HEK293 (cell line): Measurements from ENCODE around the gene MRPS18A.

ENCODE experiments used
- GLI2 ChIP-seq: fragments of 450-650 bp; formaldehyde crosslinking; IDR thresholded peaks from 2 replicates; pipeline ENCODE4; 2017; ENCODE audit warnings: missing biosample characterization, missing genetic modification characterization, low read depth, borderline replicate concordance
- GLIS2 ChIP-seq: fragments of 450-650 bp; formaldehyde crosslinking; IDR thresholded peaks from 2 replicates; pipeline ENCODE4 v1.5.1; 2016; ENCODE audit warnings: missing biosample characterization, missing genetic modification characterization
- HOXD13 ChIP-seq: sonication (generic); formaldehyde crosslinking; IDR thresholded peaks from 2 replicates; pipeline ENCODE4 v1.8.0; 2022; ENCODE audit warnings: missing genetic modification reagents, borderline replicate concordance
- MEIS1 ChIP-seq: sonication (generic); formaldehyde crosslinking; IDR thresholded peaks from 2 replicates; pipeline ENCODE4 v1.8.1; 2022; ENCODE audit warnings: missing genetic modification reagents, mild to moderate bottlenecking, borderline replicate concordance
- SP2 ChIP-seq: fragments of 450-650 bp; formaldehyde crosslinking; IDR thresholded peaks from 2 replicates; pipeline ENCODE4 v1.5.1; 2016; ENCODE audit warnings: missing biosample characterization, missing genetic modification characterization
- SP3 ChIP-seq: fragments of 450-650 bp; formaldehyde crosslinking; IDR thresholded peaks from 2 replicates; pipeline ENCODE4 v1.5.1; 2016; ENCODE audit warnings: missing biosample characterization, missing genetic modification characterization
- TRIM28 ChIP-seq: IDR thresholded peaks from 2 replicates; pipeline ENCODE4 v1.6.1; 2011; ENCODE audit warnings: low read length, control low read depth, borderline replicate concordance
- YY1 ChIP-seq: fragments of 450-650 bp; formaldehyde crosslinking; IDR thresholded peaks from 2 replicates; pipeline ENCODE4 v1.5.1; 2018; ENCODE audit warnings: missing biosample characterization, missing genetic modification characterization
- YY2 ChIP-seq: fragments of 450-650 bp; formaldehyde crosslinking; IDR thresholded peaks from 2 replicates; pipeline ENCODE4 v1.5.1; 2016; ENCODE audit warnings: missing biosample characterization, missing genetic modification characterization
- ZBTB20 ChIP-seq: fragments of 450-650 bp; formaldehyde crosslinking; IDR thresholded peaks from 2 replicates; pipeline ENCODE4 v1.5.1; 2016; ENCODE audit warnings: missing biosample characterization, missing genetic modification characterization
- ZBTB8A ChIP-seq: fragments of 450-650 bp; formaldehyde crosslinking; IDR thresholded peaks from 2 replicates; pipeline ENCODE4 v1.5.1; 2016; ENCODE audit warnings: missing biosample characterization, missing genetic modification characterization
- ZFP69B ChIP-seq: fragments of 450-650 bp; formaldehyde crosslinking; IDR thresholded peaks from 2 replicates; pipeline ENCODE4 v1.5.1; 2016; ENCODE audit warnings: missing biosample characterization, missing genetic modification characterization
- ZNF10 ChIP-seq: fragments of 450-650 bp; formaldehyde crosslinking; IDR thresholded peaks from 2 replicates; pipeline ENCODE4 v1.5.1; 2017; ENCODE audit warnings: missing biosample characterization, missing genetic modification characterization
- ZNF112 ChIP-seq: fragments of 450-650 bp; formaldehyde crosslinking; IDR thresholded peaks from 2 replicates; pipeline ENCODE4 v1.5.0; 2017; ENCODE audit warnings: missing biosample characterization, missing genetic modification characterization
- ZNF133 ChIP-seq: fragments of 450-650 bp; formaldehyde crosslinking; IDR thresholded peaks from 2 replicates; pipeline ENCODE4 v1.5.1; 2016; ENCODE audit warnings: missing biosample characterization, missing genetic modification characterization
- ZNF140 ChIP-seq: fragments of 450-650 bp; formaldehyde crosslinking; IDR thresholded peaks from 2 replicates; pipeline ENCODE4 v1.5.1; 2016; ENCODE audit warnings: missing biosample characterization, missing genetic modification characterization
- ZNF157 ChIP-seq: fragments of 450-650 bp; formaldehyde crosslinking; IDR thresholded peaks from 2 replicates; pipeline ENCODE4 v1.5.1; 2016; ENCODE audit warnings: missing biosample characterization, missing genetic modification characterization
- ZNF175 ChIP-seq: fragments of 450-650 bp; formaldehyde crosslinking; IDR thresholded peaks from 2 replicates; pipeline ENCODE4 v1.5.1; 2016; ENCODE audit warnings: missing biosample characterization, missing genetic modification characterization
- ZNF391 ChIP-seq: fragments of 450-650 bp; formaldehyde crosslinking; IDR thresholded peaks from 2 replicates; pipeline ENCODE4 v1.5.1; 2016; ENCODE audit warnings: low read depth, missing biosample characterization, missing genetic modification characterization, borderline replicate concordance
- ZNF549 ChIP-seq: fragments of 450-650 bp; IDR thresholded peaks from 2 replicates; pipeline ENCODE4 v1.5.1; 2018; ENCODE audit warnings: missing biosample characterization, missing genetic modification characterization, mild to moderate bottlenecking, inconsistent platforms, moderate library complexity
- ZNF561 ChIP-seq: fragments of 450-650 bp; IDR thresholded peaks from 2 replicates; pipeline ENCODE4 v1.5.1; 2018; ENCODE audit warnings: missing biosample characterization, missing genetic modification characterization, borderline replicate concordance
- ZNF623 ChIP-seq: fragments of 450-650 bp; formaldehyde crosslinking; IDR thresholded peaks from 2 replicates; pipeline ENCODE4 v1.5.1; 2016; ENCODE audit warnings: missing biosample characterization, missing genetic modification characterization
- ZNF660 ChIP-seq: fragments of 450-650 bp; IDR thresholded peaks from 2 replicates; pipeline ENCODE4 v1.5.1; 2018; ENCODE audit warnings: missing biosample characterization, mild to moderate bottlenecking, missing genetic modification characterization
- ZNF76 ChIP-seq: fragments of 450-650 bp; formaldehyde crosslinking; IDR thresholded peaks from 2 replicates; pipeline ENCODE4; 2016; ENCODE audit warnings: low read depth, missing biosample characterization, missing genetic modification characterization, borderline replicate concordance
- ZNF791 ChIP-seq: fragments of 450-650 bp; formaldehyde crosslinking; IDR thresholded peaks from 2 replicates; pipeline ENCODE4 v1.5.1; 2016; ENCODE audit warnings: missing biosample characterization, missing genetic modification characterization
- TF ChIP-seq, protein P1 (sequence below): fragments of 450-650 bp; formaldehyde crosslinking; IDR thresholded peaks from 2 replicates; pipeline ENCODE4 v1.5.1; 2016; ENCODE audit warnings: missing biosample characterization, missing genetic modification characterization
- TF ChIP-seq, protein P2 (sequence below): fragments of 450-650 bp; formaldehyde crosslinking; IDR thresholded peaks from 2 replicates; pipeline ENCODE4 v1.5.1; 2016; ENCODE audit warnings: missing biosample characterization, missing genetic modification characterization
- TF ChIP-seq, protein P3 (sequence below): fragments of 450-650 bp; formaldehyde crosslinking; IDR thresholded peaks from 2 replicates; pipeline ENCODE4 v1.5.1; 2017; ENCODE audit warnings: missing biosample characterization, mild to moderate bottlenecking, missing genetic modification characterization, moderate library complexity
- TF ChIP-seq, protein P4 (sequence below): IDR thresholded peaks from 2 replicates; pipeline ENCODE4 v1.6.1; 2011; ENCODE audit warnings: mild to moderate bottlenecking, low read depth, low read length, borderline replicate concordance
- TF ChIP-seq, protein P5 (sequence below): fragments of 450-650 bp; formaldehyde crosslinking; IDR thresholded peaks from 2 replicates; pipeline ENCODE4 v1.5.1; 2016; ENCODE audit warnings: missing biosample characterization, missing genetic modification characterization, borderline replicate concordance
- TF ChIP-seq, protein P6 (sequence below): fragments of 450-650 bp; formaldehyde crosslinking; IDR thresholded peaks from 2 replicates; pipeline ENCODE4 v1.5.1; 2016; ENCODE audit warnings: missing biosample characterization, missing genetic modification characterization
- TF ChIP-seq, protein P7 (sequence below): sonication (generic); formaldehyde crosslinking; IDR thresholded peaks from 2 replicates; pipeline ENCODE4 v1.8.1; 2022; ENCODE audit warnings: mild to moderate bottlenecking, moderate library complexity, missing genetic modification reagents

Gene MRPS18A

DNA sequence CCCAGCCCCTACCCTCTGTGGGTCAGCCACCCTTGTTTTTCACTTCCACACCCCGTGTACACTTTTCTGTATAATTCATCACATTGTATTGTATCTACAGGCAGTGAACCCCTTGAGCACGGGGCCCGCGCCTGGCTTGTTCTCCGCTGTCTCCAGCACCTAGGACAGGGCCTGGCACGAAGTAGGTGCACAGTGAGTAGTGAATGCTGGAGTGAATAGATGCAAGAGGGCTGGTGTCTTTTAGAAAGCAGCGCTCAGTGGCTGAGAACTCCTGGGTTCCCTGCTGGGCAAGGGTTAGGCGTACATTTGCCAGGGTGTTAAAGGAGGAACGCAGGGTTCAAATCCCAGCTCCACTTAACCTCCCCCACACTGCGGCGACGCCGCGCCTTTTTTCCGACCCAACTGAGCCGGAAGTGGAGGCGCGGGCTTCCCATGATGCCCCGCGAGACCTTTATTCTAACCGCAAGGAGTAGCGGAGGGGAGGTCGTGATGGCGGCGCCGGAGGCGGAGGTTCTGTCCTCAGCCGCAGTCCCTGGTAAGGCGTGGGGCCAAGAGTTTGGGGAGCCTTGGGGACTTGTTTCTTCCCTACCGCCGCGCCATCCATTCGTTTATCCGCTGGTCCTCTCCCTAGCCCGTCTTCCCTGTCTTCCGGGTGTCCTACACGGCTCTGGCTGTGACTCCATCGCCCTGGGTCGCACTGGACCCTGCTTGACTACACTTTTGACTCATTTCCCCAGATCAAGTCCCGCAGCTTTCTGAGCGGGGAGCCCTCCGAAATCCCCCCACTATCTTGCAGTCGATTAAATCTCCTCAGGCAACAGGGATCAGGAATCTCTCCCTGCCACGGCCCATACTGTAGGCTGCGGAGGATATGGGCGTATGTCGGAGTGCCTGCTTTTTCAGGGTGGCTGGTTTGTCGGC, 51.9 kb downstream of the MRPS18A start, which contains the start of gene MAD2L1BP (continued):
- TF ChIP-seq ZNF561 (tag by site-specific recombination) (peak; percentile 73; the same call in 1 of the 2 replicates), ZNF10 (tag by site-specific recombination) (no peak; the same call in 1 of the 2 replicates), ZNF157 (tag by site-specific recombination) (no peak), ZNF660 (peak; percentile 59; the same call in 1 of the 2 replicates), ZNF623 (tag by site-specific recombination) (no peak), HOXD13 (CRISPR knock-in tag) (no peak), ZNF549 (tag by site-specific recombination) (no peak), ZNF791 (no peak), ZNF175 (tag by site-specific recombination) (no peak), GLIS2 (tag by site-specific recombination) (peak; percentile 66), MEIS1 (no peak), YY1 (tag by site-specific recombination) (peak; percentile 87), SP2 (tag by site-specific recombination) (peak; percentile 65), SP3 (peak; percentile 58; the same call in 1 of the 2 replicates), ZNF133 (tag by site-specific recombination) (no peak), YY2 (tag by site-specific recombination) (peak; percentile 92), ZNF140 (tag by site-specific recombination) (no peak), GLI2 (tag by site-specific recombination) (no peak), ZBTB8A (peak; percentile 54), ZNF76 (tag by site-specific recombination) (peak; percentile 94), ZNF112 (no peak), ZBTB20 (tag by site-specific recombination) (peak; percentile 46; the same call in 1 of the 2 replicates), TRIM28 (no peak), ZFP69B (tag by site-specific recombination) (peak; percentile 63), ZNF391 (0 out of 2 replicates have a peak, but pooled peaks have one; percentile 50)
- TF ChIP-seq, protein P1, sequence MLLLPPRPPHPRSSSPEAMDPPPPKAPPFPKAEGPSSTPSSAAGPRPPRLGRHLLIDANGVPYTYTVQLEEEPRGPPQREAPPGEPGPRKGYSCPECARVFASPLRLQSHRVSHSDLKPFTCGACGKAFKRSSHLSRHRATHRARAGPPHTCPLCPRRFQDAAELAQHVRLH (tag by site-specific recombination) = peak; percentile 73; the same call in 1 of the 2 replicates
- TF ChIP-seq, protein P2, sequence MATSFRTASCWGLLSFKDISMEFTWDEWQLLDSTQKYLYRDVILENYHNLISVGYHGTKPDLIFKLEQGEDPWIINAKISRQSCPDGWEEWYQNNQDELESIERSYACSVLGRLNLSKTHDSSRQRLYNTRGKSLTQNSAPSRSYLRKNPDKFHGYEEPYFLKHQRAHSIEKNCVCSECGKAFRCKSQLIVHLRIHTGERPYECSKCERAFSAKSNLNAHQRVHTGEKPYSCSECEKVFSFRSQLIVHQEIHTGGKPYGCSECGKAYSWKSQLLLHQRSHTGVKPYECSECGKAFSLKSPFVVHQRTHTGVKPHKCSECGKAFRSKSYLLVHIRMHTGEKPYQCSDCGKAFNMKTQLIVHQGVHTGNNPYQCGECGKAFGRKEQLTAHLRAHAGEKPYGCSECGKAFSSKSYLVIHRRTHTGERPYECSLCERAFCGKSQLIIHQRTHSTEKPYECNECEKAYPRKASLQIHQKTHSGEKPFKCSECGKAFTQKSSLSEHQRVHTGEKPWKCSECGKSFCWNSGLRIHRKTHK (tag by site-specific recombination) = no peak
- TF ChIP-seq, protein P3, sequence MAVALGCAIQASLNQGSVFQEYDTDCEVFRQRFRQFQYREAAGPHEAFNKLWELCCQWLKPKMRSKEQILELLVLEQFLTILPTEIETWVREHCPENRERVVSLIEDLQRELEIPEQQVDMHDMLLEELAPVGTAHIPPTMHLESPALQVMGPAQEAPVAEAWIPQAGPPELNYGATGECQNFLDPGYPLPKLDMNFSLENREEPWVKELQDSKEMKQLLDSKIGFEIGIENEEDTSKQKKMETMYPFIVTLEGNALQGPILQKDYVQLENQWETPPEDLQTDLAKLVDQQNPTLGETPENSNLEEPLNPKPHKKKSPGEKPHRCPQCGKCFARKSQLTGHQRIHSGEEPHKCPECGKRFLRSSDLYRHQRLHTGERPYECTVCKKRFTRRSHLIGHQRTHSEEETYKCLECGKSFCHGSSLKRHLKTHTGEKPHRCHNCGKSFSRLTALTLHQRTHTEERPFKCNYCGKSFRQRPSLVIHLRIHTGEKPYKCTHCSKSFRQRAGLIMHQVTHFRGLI = peak; percentile 89
- TF ChIP-seq, protein P4, sequence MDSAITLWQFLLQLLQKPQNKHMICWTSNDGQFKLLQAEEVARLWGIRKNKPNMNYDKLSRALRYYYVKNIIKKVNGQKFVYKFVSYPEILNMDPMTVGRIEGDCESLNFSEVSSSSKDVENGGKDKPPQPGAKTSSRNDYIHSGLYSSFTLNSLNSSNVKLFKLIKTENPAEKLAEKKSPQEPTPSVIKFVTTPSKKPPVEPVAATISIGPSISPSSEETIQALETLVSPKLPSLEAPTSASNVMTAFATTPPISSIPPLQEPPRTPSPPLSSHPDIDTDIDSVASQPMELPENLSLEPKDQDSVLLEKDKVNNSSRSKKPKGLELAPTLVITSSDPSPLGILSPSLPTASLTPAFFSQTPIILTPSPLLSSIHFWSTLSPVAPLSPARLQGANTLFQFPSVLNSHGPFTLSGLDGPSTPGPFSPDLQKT = no peak; the same call in 1 of the 2 replicates
- TF ChIP-seq, protein P5, sequence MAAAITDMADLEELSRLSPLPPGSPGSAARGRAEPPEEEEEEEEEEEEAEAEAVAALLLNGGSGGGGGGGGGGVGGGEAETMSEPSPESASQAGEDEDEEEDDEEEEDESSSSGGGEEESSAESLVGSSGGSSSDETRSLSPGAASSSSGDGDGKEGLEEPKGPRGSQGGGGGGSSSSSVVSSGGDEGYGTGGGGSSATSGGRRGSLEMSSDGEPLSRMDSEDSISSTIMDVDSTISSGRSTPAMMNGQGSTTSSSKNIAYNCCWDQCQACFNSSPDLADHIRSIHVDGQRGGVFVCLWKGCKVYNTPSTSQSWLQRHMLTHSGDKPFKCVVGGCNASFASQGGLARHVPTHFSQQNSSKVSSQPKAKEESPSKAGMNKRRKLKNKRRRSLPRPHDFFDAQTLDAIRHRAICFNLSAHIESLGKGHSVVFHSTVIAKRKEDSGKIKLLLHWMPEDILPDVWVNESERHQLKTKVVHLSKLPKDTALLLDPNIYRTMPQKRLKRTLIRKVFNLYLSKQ (tag by site-specific recombination) = no peak
- TF ChIP-seq, protein P6, sequence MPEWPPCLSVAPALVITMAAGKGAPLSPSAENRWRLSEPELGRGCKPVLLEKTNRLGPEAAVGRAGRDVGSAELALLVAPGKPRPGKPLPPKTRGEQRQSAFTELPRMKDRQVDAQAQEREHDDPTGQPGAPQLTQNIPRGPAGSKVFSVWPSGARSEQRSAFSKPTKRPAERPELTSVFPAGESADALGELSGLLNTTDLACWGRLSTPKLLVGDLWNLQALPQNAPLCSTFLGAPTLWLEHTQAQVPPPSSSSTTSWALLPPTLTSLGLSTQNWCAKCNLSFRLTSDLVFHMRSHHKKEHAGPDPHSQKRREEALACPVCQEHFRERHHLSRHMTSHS (tag by site-specific recombination) = no peak
- TF ChIP-seq, protein P7, sequence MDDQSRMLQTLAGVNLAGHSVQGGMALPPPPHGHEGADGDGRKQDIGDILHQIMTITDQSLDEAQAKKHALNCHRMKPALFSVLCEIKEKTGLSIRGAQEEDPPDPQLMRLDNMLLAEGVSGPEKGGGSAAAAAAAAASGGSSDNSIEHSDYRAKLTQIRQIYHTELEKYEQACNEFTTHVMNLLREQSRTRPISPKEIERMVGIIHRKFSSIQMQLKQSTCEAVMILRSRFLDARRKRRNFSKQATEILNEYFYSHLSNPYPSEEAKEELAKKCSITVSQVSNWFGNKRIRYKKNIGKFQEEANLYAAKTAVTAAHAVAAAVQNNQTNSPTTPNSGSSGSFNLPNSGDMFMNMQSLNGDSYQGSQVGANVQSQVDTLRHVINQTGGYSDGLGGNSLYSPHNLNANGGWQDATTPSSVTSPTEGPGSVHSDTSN (CRISPR knock-in tag) = no peak
